Measurements from ENCODE around the gene RPP14. TPM values are rescaled to one million over a fixed set of nuclear protein-coding genes. Genes with fewer than 3 reads are reported as not detected.

RPP14 gene
- total and polyA plus RNA-seq, 2 donors = 11.5 TPM

DNA sequence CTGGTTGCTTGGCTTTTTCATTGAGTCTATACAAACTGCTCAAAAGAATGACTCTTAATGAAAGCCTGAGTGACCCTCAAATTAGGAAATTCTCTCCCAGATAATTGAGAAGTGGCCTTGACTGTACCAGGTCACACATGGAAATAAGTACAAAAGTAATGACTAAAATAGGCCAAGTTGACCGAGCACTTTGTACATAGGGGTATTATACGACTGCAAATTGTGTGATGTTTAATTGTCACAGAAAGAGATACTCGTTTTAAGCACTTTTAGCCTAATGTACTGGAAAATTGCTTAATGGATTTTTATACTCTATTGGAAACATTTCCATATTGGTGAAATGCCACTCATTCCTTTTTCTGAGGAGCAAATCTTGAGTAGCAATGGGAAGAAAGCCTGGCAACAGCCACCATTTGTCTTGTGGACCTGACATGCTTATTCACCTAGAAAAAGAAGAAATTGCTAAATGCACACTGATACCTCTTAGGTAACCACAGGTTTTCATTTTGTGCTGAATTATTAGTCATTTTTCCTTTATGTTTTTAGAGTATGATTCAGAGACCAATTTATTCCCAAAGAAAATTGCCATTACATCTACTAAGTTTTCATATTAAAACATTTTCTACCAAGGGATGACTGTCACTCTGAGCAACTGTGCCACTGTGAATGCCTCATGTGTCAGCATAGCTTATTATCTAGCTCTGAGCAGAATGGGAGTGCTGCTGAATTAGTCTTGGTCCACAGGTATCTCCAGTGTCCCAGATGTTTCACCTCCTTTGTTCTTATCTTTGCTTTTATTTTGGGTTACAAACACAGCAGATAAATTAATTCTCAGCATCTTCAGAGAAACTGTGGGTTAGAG lies 17.7 kb downstream of the RPP14 start:
- DNase-seq (ENCODE audit: low read depth in 6 of 9, low spot score in 9 of 9) = no peak
- 96% methylated on average over 3 of the region's 3 CpGs for whole genome bisulfite sequencing
- Histone ChIP-seq H3K36me3 (ENCODE audit: control insufficient read depth in 2 of 2, insufficient read depth in 2 of 2, low read length in 1 of 2) (peaks cover 5 to 14% of the 10 kb centered on the region in 2 donors), H3K4me3 (ENCODE audit: low read length in 2 of 2) (no peak overlapping the region), H3K27me3 (ENCODE audit: control insufficient read depth in 2 of 2, insufficient read depth in 1 of 2, low read length in 1 of 2) (no peaks in the 10 kb centered on the region), H3K4me1 (ENCODE audit: control insufficient read depth in 2 of 2, insufficient read depth in 2 of 2, low read length in 2 of 2) (peaks cover 0 to 4% of the 10 kb centered on the region in 2 donors), H3K9me3 (ENCODE audit: control insufficient read depth in 2 of 2, insufficient read depth in 1 of 2, low read length in 1 of 2) (no peaks in the 10 kb centered on the region), H3K27ac (ENCODE audit: low read depth in 1 of 2, low read length in 1 of 2) (no peak overlapping the region)

DNA sequence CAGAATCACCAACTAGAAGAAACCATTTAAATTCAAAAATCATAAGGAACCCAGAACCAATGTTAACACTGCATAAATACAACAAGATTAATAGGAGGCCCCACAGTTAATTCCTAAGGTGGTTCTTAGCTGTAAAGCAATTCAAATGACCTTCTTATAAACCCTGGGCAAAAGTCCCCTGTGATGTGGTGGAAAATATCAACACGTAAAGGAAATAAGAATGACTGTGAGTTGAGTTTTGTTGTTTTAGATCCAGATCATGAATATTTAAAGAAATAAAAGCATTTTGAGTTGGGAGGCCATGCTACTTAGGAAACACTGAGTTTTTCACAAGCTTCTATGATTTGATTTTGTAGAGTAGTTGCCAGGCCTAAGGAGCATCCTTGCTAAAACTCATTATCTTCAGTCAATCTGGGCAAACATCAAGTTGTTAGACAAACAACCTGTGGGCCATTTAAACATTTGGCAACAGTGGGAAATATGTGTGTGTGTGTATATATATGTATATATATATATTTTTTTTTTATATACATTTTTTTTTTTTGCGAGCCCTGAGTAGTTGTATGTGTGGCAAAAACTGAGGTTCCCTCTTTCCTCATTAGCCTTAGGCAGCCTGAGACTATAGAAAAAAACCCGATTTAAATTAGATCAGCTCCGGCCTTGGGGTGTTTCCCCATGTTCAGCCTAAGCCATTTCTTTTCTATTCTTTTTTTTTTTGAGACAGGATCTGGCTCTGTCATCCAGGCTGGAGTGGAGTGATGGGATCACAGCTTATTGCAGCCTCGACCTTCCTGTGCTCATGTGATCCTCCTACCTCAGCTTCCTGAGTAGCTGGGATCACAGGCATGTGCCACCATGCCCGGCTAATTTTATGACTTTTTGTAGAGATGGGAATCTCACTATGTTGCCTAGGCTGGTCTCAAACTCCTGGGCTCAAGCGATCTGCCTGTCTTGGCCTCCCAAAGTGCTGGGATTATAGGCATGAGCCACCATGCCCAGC lies 18.6 kb downstream of the RPP14 start:
- 89% methylated on average over 7 of the region's 7 CpGs for WGBS
- Histone ChIP-seq H3K36me3 (ENCODE audit: control insufficient read depth in 2 of 2, insufficient read depth in 2 of 2, low read length in 1 of 2) (peaks cover 0 to 8% of the 10 kb centered on the region in 2 donors), H3K27me3 (ENCODE audit: control insufficient read depth in 2 of 2, insufficient read depth in 1 of 2, low read length in 1 of 2) (no peaks in the 10 kb centered on the region), H3K4me1 (ENCODE audit: control insufficient read depth in 2 of 2, insufficient read depth in 2 of 2, low read length in 2 of 2) (peaks cover 0 to 4% of the 10 kb centered on the region in 2 donors), H3K27ac (ENCODE audit: low read depth in 1 of 2, low read length in 1 of 2) (no peak overlapping the region), H3K9me3 (ENCODE audit: control insufficient read depth in 2 of 2, insufficient read depth in 1 of 2, low read length in 1 of 2) (no peaks in the 10 kb centered on the region), H3K4me3 (ENCODE audit: low read length in 2 of 2) (no peak overlapping the region)
- DNase-seq (ENCODE audit: low read depth in 6 of 9, low spot score in 9 of 9) = no peak

DNA sequence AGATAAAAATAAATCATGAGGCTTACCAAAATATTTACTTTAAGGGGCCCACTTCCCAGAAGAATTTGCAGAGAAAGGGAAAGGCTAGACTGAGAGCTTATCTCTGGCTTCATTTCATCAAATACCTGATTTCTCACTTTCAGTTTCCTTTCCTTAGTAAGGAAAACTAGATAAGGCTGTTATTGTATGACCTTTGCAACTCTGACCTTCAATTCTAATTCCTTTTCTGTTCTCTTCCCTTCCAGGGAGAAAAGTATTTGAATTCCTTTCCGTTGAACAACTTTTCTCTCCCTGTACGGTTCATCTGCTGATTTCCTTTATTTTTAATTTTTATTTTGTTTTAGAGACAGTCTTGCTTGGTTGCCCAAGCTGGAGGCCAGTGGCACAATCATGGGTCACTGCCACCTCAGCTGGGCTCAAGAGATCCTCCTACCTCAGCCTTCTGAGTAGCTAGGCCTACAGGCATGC lies 19.5 kb downstream of the RPP14 start:
- Histone ChIP-seq H3K27me3 (ENCODE audit: control insufficient read depth in 2 of 2, insufficient read depth in 1 of 2, low read length in 1 of 2) (no peaks in the 10 kb centered on the region), H3K4me1 (ENCODE audit: control insufficient read depth in 2 of 2, insufficient read depth in 2 of 2, low read length in 2 of 2) (peaks cover 0 to 4% of the 10 kb centered on the region in 2 donors), H3K4me3 (ENCODE audit: low read length in 2 of 2) (no peak overlapping the region), H3K36me3 (ENCODE audit: control insufficient read depth in 2 of 2, insufficient read depth in 2 of 2, low read length in 1 of 2) (peaks cover 0 to 8% of the 10 kb centered on the region in 2 donors), H3K9me3 (ENCODE audit: control insufficient read depth in 2 of 2, insufficient read depth in 1 of 2, low read length in 1 of 2) (no peaks in the 10 kb centered on the region), H3K27ac (ENCODE audit: low read depth in 1 of 2, low read length in 1 of 2) (no peak overlapping the region)
- no peak for DNase-seq (ENCODE audit: low read depth in 6 of 9, low spot score in 9 of 9)
- WGBS = 98% methylated on average over 2 of the region's 2 CpGs

DNA sequence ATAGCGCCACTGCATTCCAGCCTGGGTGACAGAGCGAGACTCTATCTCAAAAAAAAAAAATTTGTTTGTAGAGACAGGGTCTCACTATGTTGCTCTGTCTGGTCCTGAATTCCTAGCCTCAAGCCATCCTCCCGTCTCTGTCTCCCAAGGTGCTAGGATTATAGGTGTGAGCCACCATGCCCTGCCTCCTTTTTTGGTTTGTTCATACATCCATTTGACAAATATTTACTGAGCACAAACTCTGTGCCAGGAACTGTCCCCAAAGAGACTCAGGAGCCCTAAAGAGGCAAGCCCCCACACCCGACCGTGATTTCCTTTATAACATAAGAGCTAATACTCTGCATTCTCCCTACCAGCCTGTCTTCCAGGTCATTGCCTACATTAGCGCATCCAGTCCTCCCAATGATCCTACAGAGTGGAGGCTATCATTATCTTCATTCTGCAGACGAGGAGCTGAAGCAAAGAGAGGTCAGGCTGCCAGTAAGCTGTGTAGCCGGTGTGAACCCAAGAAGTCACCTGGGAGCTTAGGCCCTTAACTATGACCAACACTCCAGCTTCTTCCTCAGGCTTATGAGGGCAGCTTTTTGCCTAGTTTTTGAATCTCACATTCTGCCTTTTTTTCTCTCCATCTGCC lies 20.3 kb downstream of the RPP14 start:
- WGBS = 98% methylated on average over 8 of the region's 8 CpGs
- DNase-seq (ENCODE audit: low read depth in 6 of 9, low spot score in 9 of 9) = no peak
- Histone ChIP-seq H3K27me3 (ENCODE audit: control insufficient read depth in 2 of 2, insufficient read depth in 1 of 2, low read length in 1 of 2) (no peaks in the 10 kb centered on the region), H3K36me3 (ENCODE audit: control insufficient read depth in 2 of 2, insufficient read depth in 2 of 2, low read length in 1 of 2) (peaks cover 0 to 4% of the 10 kb centered on the region in 2 donors), H3K4me1 (ENCODE audit: control insufficient read depth in 2 of 2, insufficient read depth in 2 of 2, low read length in 2 of 2) (peaks cover 0 to 4% of the 10 kb centered on the region in 2 donors), H3K4me3 (ENCODE audit: low read length in 2 of 2) (no peak overlapping the region), H3K27ac (ENCODE audit: low read depth in 1 of 2, low read length in 1 of 2) (no peak overlapping the region), H3K9me3 (ENCODE audit: control insufficient read depth in 2 of 2, insufficient read depth in 1 of 2, low read length in 1 of 2) (no peaks in the 10 kb centered on the region)

DNA sequence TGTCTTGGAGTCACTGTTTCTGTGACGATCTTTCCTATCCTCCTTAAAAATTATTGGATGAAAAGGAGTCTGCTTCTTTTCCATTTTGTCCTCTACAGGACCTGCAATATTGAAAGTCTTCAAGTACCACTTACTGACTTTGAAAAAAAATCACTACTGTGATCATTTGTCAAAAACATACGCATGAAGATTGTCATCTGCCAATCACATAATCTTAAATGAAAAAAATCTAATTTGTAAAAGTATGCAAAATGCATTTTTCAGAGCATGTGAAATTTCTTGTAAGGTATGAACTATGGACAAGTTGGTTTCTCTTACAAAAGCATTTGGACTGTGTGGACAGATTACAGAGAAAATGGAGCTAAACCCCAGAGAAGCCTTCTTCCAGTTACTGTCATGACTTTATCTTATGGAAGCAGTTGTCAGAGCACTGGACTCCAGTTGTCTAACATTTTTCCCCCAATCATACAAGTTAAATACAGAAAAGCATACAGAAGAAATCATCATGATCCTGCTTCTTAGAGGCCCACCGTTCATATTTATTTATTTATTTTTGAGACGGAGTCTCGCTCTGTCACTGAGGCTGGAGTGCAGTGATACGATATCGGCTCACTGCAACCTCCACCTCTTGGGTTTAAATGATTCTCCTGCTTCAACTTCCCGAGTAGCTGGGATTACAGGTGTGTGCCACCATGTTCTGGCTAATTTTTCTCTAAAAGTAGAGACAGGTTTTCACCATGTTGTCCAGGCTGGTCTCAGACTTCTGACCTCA lies 23.3 kb downstream of the RPP14 start:
- H3K4me1 ChIP-seq (ENCODE audit: control insufficient read depth in 2 of 2, insufficient read depth in 2 of 2, low read length in 2 of 2) = peaks cover 5 to 13% of the 10 kb centered on the region in 2 donors
- H3K27me3 ChIP-seq (ENCODE audit: control insufficient read depth in 2 of 2, insufficient read depth in 1 of 2, low read length in 1 of 2) = no peaks in the 10 kb centered on the region
- peaks cover 0 to 1% of the 10 kb centered on the region in 2 donors for H3K9me3 ChIP-seq (ENCODE audit: control insufficient read depth in 2 of 2, insufficient read depth in 1 of 2, low read length in 1 of 2)
- WGBS = 97% methylated on average over 8 of the region's 8 CpGs
- no peaks in the 10 kb centered on the region for H3K36me3 ChIP-seq (ENCODE audit: control insufficient read depth in 2 of 2, insufficient read depth in 2 of 2, low read length in 1 of 2)
- no peak overlapping the region for H3K27ac ChIP-seq (ENCODE audit: low read depth in 1 of 2, low read length in 1 of 2)
- no peak for DNase-seq (ENCODE audit: low read depth in 6 of 9, low spot score in 9 of 9)
- no peak overlapping the region for H3K4me3 ChIP-seq (ENCODE audit: low read length in 2 of 2)

DNA sequence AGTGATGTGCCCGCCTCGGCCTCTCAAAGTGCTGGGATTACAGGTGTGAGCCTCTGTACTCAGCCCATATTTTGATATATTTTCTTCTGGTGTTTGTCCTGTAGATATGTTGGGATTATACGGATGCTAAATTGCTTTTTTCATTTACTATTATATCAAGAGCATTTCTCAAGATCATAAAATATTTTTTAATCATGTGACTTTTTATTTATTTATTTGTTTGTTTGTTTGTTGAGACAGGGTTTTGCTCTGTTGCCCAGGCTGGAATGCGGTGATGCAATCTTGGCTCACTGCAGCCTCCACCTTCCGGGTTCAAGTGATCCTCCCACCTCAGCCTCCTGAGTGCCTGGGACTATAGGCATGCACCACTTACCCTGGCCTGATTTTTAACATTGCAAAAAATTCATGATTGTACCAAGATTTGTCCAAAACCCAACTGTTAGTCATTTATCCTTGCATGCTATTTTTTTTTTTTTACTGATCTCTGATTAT lies 23.9 kb downstream of the RPP14 start:
- Histone ChIP-seq H3K27me3 (ENCODE audit: control insufficient read depth in 2 of 2, insufficient read depth in 1 of 2, low read length in 1 of 2) (no peaks in the 10 kb centered on the region), H3K4me1 (ENCODE audit: control insufficient read depth in 2 of 2, insufficient read depth in 2 of 2, low read length in 2 of 2) (peaks cover 5 to 15% of the 10 kb centered on the region in 2 donors), H3K36me3 (ENCODE audit: control insufficient read depth in 2 of 2, insufficient read depth in 2 of 2, low read length in 1 of 2) (no peaks in the 10 kb centered on the region), H3K4me3 (ENCODE audit: low read length in 2 of 2) (no peak overlapping the region), H3K9me3 (ENCODE audit: control insufficient read depth in 2 of 2, insufficient read depth in 1 of 2, low read length in 1 of 2) (peaks cover 0 to 1% of the 10 kb centered on the region in 2 donors), H3K27ac (ENCODE audit: low read depth in 1 of 2, low read length in 1 of 2) (no peak overlapping the region)
- DNase-seq (ENCODE audit: low read depth in 6 of 9, low spot score in 9 of 9) = no peak
- WGBS = 96% methylated on average over 5 of the region's 5 CpGs

DNA sequence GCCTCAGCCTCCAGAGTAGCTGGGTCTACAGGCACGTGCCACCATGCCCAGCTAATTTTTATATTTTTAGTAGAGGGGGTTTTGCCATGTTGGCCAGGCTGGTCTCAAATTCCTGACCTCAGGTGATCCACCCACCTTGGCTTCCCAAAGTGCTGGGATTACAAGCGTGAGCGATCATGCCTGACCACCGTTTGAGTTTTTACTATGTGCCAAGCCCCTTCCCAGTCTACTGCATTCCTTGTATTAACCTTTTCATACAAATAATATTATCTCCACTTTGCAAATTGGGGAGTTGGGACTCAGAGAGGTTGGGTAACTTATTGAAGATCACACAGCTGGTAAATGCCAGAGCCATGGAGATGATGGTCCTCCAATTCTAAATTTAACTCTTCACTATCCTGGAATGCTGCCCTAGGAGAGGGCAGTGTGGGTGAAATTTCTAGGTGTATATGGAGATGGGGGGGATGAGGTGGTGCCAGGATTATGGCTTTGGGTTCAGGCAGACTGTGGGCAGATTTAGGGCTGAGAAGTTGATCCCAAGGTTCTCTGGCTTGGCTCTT lies 25.6 kb downstream of the RPP14 start:
- 94% methylated on average over 4 of the region's 4 CpGs for WGBS
- no peak overlapping the region for H3K27ac ChIP-seq (ENCODE audit: low read depth in 1 of 2, low read length in 1 of 2)
- no peaks in the 10 kb centered on the region for H3K36me3 ChIP-seq (ENCODE audit: control insufficient read depth in 2 of 2, insufficient read depth in 2 of 2, low read length in 1 of 2)
- peaks cover 5 to 19% of the 10 kb centered on the region in 2 donors for H3K4me1 ChIP-seq (ENCODE audit: control insufficient read depth in 2 of 2, insufficient read depth in 2 of 2, low read length in 2 of 2)
- H3K9me3 ChIP-seq (ENCODE audit: control insufficient read depth in 2 of 2, insufficient read depth in 1 of 2, low read length in 1 of 2) = peaks cover 0 to 1% of the 10 kb centered on the region in 2 donors
- no peak overlapping the region for H3K4me3 ChIP-seq (ENCODE audit: low read length in 2 of 2)
- no peak for DNase-seq (ENCODE audit: low read depth in 6 of 9, low spot score in 9 of 9)
- no peaks in the 10 kb centered on the region for H3K27me3 ChIP-seq (ENCODE audit: control insufficient read depth in 2 of 2, insufficient read depth in 1 of 2, low read length in 1 of 2)
